NCI-H2196 (cell line): ENCODE measurements around the gene L3MBTL4.

Experiments used
- DNase-seq: peaks from one replicate; lab custom pipeline; 2025; ENCODE audit not compliant: unreplicated experiment; lab: John Stamatoyannopoulos, UW

L3MBTL4 gene

GRCh38 chr18:6004119-6004518 lies 410.6 kb downstream of the L3MBTL4 start:
- DNase-seq, result no peak

GRCh38 chr18:6001867-6002266 lies 412.8 kb downstream of the L3MBTL4 start:
- no peak for DNase-seq

DNA sequence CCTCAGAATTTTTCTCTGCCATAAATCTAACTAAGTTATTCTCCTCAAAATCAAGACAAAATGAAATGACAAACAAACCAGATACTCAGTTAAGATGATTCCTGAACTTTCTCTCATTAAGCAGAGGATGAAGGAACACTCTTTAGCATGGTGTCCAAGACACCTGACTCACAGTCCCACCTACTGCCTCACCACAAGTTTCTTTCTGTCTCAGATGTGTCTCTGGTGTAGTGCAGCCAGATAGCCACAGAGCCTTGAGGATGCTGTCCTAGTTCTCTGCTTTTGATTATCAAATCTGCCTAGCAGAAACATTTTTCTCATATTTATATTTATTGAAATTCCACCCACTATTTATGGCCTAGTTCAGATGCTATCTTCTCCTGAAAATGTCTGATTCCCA lies 415.8 kb downstream of the L3MBTL4 start:
- DNase-seq, result no peak

- no peak for DNase-seq
These were observed 416.4 kb downstream of the L3MBTL4 start for GRCh38 chr18:5998166-5998881.

DNA sequence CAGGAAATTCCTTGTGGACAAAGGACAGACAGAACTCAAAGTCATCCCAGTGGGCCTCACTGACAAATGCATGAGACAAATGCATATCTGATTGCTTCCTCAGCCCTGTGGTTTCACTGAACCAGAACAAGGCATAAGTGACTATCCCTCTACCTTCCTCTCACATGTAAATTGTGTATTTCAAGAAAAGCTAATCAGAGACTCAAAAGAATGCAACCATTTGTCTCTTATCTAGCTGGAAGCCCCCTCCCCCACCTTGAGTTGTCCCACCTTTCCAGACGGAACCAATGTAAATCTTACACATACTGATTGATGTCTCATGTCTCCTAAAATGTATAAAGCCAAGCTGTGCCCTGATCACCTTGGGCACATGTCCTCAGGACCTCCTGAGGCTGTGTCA lies 417.4 kb downstream of the L3MBTL4 start:
- no peak for DNase-seq

GRCh38 chr18:5995626-5996025 lies 419.1 kb downstream of the L3MBTL4 start:
- no peak for DNase-seq

DNA sequence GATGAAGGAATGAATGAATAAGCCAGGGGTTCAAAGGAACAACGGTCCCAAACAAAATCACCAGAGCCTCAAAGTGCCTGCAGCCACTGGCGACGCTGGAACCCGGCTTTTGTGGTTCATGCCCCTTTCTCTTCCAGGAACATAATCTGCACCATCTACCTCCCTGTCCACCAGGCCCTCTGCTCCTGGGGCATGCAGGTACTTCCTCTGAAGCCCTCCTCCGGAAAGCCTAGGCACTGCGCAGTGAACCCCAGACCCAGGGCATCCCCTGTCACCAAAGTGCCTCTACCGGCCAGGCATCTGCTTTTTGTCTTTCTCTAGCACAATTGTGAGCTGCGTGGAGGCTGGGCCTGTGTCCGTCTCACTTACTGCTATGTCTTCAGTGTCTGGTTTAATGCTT lies 420.8 kb downstream of the L3MBTL4 start:
- no peak for DNase-seq

DNA sequence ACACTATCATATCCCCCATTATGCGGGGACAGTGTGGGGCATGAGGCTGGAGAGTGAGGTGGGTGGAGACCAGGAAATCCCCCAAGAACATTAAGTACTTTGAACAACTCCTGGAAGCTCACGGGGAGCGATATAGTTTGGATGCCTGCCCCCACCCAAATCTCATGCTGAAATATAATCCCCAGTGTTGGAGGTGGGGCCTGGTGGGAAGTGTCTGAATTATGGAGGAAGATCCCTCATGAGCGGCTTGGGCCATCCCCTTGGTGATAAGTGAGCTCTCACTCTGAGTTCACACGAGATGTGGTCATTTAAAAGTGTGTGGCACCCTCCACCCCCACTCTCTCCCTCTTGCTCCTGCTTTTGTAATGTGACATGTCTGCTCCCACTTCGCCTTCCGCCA lies 422.3 kb downstream of the L3MBTL4 start:
- no peak for DNase-seq

GRCh38 chr18:5987249-5987648 lies 427.5 kb downstream of the L3MBTL4 start:
- no peak for DNase-seq

- DNase-seq, result no peak
These were observed 428.3 kb downstream of the L3MBTL4 start for GRCh38 chr18:5986257-5986931.

GRCh38 chr18:5984245-5984644 lies 430.5 kb downstream of the L3MBTL4 start:
- DNase-seq, result no peak

GRCh38 chr18:5983488-5983887 lies 431.2 kb downstream of the L3MBTL4 start:
- no peak for DNase-seq

GRCh38 chr18:5982332-5982731 lies 432.4 kb downstream of the L3MBTL4 start:
- DNase-seq, result no peak

GRCh38 chr18:5980721-5981120 lies 434.0 kb downstream of the L3MBTL4 start:
- DNase-seq, result no peak

GRCh38 chr18:5979971-5980457 lies 434.7 kb downstream of the L3MBTL4 start:
- no peak for DNase-seq

- no peak for DNase-seq
These were observed 435.4 kb downstream of the L3MBTL4 start for GRCh38 chr18:5979176-5979888.

GRCh38 chr18:5977022-5977421 lies 437.7 kb downstream of the L3MBTL4 start:
- no peak for DNase-seq

- DNase-seq, result no peak
These were observed 439.4 kb downstream of the L3MBTL4 start for GRCh38 chr18:5975111-5976002.

DNA sequence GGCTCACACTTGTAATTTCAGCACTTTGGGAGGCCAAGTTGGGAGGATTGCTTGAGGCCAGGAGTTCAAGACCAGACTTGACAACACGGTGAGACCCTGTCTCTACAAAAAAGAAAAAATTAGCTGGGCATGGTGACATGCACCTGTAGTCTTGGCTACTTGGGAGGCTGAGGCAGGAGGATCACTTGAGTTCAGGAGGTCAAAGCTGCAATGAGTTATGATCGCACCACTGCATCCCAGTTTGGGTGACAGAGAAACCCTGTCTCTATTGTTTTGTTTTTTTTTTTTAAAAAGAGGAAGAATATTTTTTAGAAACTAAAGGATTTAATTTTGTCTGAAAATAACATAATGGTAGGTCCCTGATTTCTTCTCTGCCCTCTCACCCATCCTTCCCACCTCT lies 440.0 kb downstream of the L3MBTL4 start:
- DNase-seq, result no peak

DNA sequence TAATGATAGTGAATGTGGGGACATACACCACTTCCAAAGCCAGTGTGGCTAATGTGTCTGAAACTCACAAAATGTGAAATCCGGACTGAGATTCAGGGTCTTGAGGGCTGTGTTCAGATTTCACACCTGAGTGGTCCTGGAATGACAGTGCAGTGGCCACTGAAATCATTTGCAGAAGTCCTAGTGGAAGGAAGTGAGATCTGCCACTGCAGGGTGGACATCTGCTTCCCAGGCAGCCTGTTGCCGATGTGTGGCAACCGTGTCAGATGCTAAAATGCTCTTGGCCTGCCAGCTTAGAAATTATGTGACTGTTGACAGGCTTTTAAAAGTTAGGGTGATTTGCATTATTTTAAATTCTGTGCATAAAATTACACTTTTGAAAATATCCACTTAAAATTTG lies 441.6 kb downstream of the L3MBTL4 start:
- no peak for DNase-seq

GRCh38 chr18:5972298-5972697 lies 442.4 kb downstream of the L3MBTL4 start:
- DNase-seq, result no peak
